HG02763 (cell line): ENCODE measurements around the gene UBE2V1.
A peak's percentile ranks its signal among the peaks of the same experiment; 100 is the strongest.

Source experiments
- ATAC-seq: cut with Tn5 transposase; IDR thresholded peaks from one replicate; pipeline ENCODE4 v1.9.1; 2021; ENCODE audit warnings: mild to moderate bottlenecking, moderate library complexity; ENCODE audit not compliant: unreplicated experiment

The UBE2V1 gene

GRCh38 chr20:50049442-50050026 is 63.4 kb downstream of the UBE2V1 start:
- no peak for ATAC-seq

DNA sequence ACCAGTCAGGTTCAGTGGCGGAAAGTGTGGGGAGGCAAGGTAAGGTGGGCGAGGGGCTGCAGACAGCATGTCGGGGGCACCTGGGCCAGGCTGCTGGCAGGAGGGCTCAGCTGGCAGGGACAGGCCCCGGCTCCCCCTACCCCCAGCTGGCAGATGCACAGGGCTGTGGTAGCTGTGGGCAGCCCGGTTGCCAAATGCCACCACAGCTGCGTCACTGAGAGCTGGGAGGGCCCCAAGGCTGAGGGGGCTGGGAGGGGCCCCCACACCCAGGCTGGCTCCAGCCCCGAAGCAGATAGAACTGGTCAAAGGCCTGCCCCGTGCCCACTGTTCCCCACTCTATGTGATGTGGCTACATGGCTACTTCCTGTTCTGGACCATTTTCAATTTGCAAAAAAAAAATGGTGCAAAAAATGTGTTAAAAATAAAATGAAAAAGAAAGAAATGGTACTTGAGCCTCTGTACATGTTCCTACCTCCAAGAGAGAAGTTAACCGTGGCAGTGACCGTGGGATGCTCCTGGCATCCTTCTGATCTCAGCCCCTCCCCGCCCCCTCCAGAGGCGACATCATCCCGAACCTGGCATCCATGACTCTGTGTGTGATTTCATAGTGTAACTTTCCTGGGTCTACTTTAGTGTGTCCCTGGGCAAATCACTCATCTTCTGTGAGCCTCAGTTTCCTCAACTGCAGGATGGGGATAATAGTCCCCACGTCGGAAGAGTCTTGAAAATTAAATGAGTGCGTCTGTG is 64.4 kb downstream of the UBE2V1 start:
- ATAC-seq = no peak

GRCh38 chr20:50044353-50044960 is 68.5 kb downstream of the UBE2V1 start:
- no peak for ATAC-seq

GRCh38 chr20:50043573-50044352 is 69.2 kb downstream of the UBE2V1 start:
- ATAC-seq = no peak

DNA sequence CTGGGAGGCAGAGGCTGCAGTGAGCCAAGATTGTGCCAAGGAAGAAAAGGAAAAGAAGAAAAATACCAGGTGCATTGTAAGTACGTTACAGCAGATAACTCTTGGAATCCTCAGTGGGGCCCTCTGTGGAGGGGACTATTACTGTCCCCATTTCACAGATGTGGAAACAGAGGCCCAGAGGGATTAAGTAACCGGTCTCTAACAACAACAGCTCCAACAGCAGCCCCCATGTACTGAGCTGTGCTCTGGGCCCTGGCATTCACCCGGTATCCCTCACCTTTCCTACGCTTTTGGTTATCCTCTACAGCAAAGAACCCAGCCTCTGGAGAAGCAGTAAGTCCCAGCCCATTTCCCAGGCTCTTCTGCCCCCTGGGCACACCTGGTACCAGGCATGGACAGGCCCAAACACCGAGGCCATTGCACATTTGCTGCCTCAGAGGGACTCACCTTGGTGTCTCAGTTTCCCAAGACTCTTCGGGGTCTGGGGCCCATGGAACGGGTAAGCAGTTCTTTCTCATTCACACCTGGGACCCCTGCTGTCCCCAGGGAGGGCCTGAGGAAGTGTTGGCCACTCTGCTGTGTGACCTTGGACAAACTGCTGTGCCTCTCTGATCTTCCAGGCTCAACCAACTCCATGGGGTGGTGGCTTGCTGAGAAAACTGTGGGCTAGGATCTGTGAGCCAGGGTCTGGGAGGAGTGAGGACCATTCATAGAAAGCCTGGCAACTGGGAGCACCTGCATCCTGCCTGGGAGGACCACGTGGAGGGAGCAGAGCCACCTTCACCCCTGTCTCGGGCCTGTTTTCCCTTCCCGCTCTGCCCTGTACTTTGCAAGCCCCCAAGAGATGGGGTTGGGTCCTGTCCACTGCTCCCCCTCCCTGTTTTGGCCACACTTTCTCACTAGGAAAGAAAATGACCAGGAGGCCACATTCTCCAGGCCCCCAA is 70.3 kb downstream of the UBE2V1 start:
- ATAC-seq = no peak

GRCh38 chr20:50041246-50041873 is 71.6 kb downstream of the UBE2V1 start:
- peak; percentile 65 for ATAC-seq

DNA sequence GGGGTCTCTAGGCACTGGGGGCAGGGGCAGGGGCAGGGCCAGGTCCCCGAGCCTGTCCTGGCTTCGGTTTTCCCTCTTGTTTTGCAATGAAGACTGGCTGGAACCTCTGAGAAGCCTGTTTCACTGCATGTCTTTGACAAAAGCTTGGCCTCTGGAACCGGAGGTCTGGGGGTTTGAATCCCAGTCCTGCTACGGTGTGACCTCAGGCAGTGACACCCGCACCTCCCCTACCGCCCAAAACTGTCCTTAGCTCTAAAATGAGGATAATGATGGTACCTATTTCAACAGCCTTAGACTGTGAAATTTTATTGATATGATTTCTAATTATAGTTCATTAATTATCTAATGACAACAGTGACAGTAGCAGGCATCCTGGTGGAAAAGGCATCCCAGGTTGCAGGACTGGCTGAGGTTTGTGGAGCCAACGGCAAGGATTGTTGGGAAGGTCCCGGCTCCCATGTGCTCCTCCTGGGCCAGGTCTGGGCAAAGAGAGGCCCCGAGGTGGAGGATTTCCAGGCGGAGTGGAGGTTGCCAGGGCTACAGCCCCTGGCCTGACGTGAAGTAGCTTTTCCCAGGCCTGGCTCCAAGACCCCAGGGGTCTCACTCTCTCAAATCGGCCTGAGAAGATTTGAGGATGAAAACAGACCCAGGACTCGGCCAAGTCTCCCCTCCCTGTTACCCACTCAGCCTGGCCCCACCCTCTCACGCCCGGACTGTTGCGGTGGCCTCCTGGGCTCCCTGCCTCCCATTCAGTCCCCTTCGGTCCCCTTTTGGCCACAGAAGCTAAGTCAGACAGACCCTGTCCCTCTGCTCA is 72.3 kb downstream of the UBE2V1 start:
- ATAC-seq = no peak

GRCh38 chr20:50039706-50040431 is 73.1 kb downstream of the UBE2V1 start:
- no peak for ATAC-seq

GRCh38 chr20:50038574-50038991 is 74.4 kb downstream of the UBE2V1 start:
- no peak for ATAC-seq

DNA sequence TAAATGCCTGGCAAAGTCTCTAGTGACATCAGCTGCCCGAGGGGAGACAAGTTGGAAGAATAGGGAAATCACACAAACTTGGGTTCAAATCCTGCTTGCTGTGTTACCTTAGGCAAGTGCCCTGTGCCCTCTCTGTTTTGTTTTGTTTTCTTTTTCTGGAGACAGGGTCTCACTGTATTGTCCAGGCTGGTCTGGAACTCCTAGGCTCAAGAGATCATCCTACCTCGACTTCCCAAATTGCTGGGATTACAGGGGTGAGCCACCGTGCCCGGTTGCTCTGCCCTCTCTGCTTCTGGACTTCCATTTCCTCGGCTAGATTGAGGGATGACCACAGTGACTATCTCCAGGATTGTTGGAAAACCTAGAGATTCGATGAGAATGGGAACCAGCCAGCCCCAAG is 74.8 kb downstream of the UBE2V1 start:
- no peak for ATAC-seq

- ATAC-seq = no peak
Observed at GRCh38 chr20:50037575-50037974, 75.4 kb downstream of the UBE2V1 start.

DNA sequence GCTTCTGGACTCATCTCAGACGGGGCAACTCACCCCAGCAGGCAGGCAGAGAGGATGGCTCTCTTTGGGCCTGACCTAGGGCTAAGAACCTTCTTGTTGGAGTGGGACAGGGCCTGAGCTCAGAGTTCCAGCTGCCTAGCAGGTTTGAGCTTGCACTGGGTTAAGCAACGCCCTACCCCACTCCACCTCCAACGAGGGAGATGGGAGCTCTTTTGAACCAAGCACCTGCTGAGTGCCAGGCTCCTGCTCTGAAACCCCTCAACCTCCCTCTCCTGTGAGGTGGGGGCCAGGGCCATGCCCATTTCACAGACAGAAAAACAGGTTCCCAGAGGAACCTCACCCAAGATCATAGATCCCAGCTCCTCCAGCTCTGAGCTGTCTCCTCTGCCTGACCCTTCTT is 75.8 kb downstream of the UBE2V1 start:
- no peak for ATAC-seq

GRCh38 chr20:50036703-50037102 is 76.2 kb downstream of the UBE2V1 start:
- ATAC-seq = no peak

DNA sequence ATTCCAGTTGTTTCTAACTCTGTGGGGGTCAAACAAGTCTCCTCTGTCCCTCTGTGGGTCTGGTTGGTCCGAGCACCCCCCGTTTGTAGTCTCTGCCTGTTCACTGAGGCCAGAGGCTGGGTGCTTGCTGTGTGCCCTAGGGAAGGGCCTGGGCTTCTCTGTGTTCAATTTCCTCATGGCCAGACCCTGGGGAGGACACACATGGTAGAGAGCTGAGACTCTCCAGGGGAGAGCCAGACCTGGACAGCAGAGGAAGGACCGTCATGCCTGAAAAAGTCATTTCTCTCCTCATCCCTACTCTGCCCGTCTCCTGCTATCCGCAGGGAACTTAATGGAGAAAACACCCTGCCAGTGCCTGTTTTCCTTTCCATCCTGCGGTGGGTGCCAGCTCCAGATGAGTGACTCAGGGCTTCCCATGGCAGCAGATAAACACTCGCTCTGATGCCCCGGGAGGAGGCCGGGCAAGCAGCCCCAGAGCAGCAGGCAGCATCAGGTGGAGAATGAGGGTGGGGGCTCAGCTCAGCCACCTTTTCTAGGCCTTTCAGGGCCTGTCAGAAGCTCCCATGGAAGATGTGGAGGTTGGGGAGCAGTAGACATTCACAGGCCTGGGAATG is 78.3 kb downstream of the UBE2V1 start:
- ATAC-seq = no peak

- ATAC-seq = no peak
Observed at GRCh38 chr20:50032955-50033666, 79.8 kb downstream of the UBE2V1 start.
